Right kidney (tissue), 1 donor: ENCODE data around the gene ATP13A3.
A peak's percentile ranks its signal among the peaks of the same experiment; 100 is the strongest.

Experiments used
- DNase-seq: peaks from one replicate; pipeline ENCODE4 v3.0.0-alpha.2; 2016

ATP13A3 gene

GRCh38 chr3:194440756-194441155 is 46.0 kb downstream of the ATP13A3 start:
- no peak for DNase-seq

GRCh38 chr3:194439881-194440550 is 46.8 kb downstream of the ATP13A3 start:
- peak; percentile 7 for DNase-seq

GRCh38 chr3:194434503-194434902 is 52.3 kb downstream of the ATP13A3 start:
- DNase-seq = no peak

- DNase-seq = no peak
Measured at GRCh38 chr3:194431554-194431953, 55.2 kb downstream of the ATP13A3 start.

- no peak for DNase-seq
Measured at GRCh38 chr3:194425399-194425798, 61.4 kb downstream of the ATP13A3 start.

- DNase-seq = no peak
Measured at GRCh38 chr3:194424953-194425352, 61.8 kb downstream of the ATP13A3 start.

GRCh38 chr3:194424373-194424772 is 62.4 kb downstream of the ATP13A3 start:
- DNase-seq = no peak

GRCh38 chr3:194423317-194423716 is 63.5 kb downstream of the ATP13A3 start:
- no peak for DNase-seq

GRCh38 chr3:194422188-194422587 is 64.6 kb downstream of the ATP13A3 start:
- no peak for DNase-seq

- DNase-seq = no peak
Measured at GRCh38 chr3:194418671-194419070, 68.1 kb downstream of the ATP13A3 start.

GRCh38 chr3:194407423-194407822 is 79.4 kb downstream of the ATP13A3 start:
- no peak for DNase-seq

GRCh38 chr3:194405766-194406165 is 81.0 kb downstream of the ATP13A3 start:
- DNase-seq = no peak

- DNase-seq = no peak
Measured at GRCh38 chr3:194404365-194405140, 82.2 kb downstream of the ATP13A3 start.

- no peak for DNase-seq
Measured at GRCh38 chr3:194401868-194402329, 84.9 kb downstream of the ATP13A3 start.

- no peak for DNase-seq
Measured at GRCh38 chr3:194401346-194401745, 85.5 kb downstream of the ATP13A3 start.

- DNase-seq = no peak
Measured at GRCh38 chr3:194399874-194400411, 86.9 kb downstream of the ATP13A3 start.

GRCh38 chr3:194399166-194399565 is 87.6 kb downstream of the ATP13A3 start, which contains the start of gene GP5:
Gene GP5, minus strand, starts transcription at chr3:194399266. Its CDS starts 984 bp downstream, at chr3:194398282.
- DNase-seq = no peak

GRCh38 chr3:194397757-194398312 is 89.0 kb downstream of the ATP13A3 start:
- DNase-seq = peak; percentile 65

GRCh38 chr3:194396859-194397756 is 89.7 kb downstream of the ATP13A3 start:
- peak; percentile 71 for DNase-seq

- no peak for DNase-seq
Measured at GRCh38 chr3:194396539-194396858, 90.3 kb downstream of the ATP13A3 start.

- peak; percentile 70 for DNase-seq
Measured at GRCh38 chr3:194395778-194396538, 90.8 kb downstream of the ATP13A3 start.
